Fibroblast of gingiva (primary cell): ENCODE data around the gene GOSR1.
"Not testable (repeated sequence)": the region's sequence is repeated elsewhere in the genome, so short reads cannot be mapped to it uniquely, and the experiment has no call there.

Source experiments
- DNase-seq: peaks from one replicate; pipeline ENCODE4 v3.0.0-alpha.2; 2011; ENCODE audit warnings: low read depth

Gene GOSR1

GRCh38 chr17:30477083-30477773 is at the start of gene GOSR1:
Gene GOSR1, plus strand, starts transcription at chr17:30477408. Its CDS starts 26 bp downstream, at chr17:30477434.
- peak; percentile 95 for DNase-seq

- DNase-seq, result no peak
Measured at GRCh38 chr17:30427611-30428010, 49.6 kb upstream of the GOSR1 start.

DNA sequence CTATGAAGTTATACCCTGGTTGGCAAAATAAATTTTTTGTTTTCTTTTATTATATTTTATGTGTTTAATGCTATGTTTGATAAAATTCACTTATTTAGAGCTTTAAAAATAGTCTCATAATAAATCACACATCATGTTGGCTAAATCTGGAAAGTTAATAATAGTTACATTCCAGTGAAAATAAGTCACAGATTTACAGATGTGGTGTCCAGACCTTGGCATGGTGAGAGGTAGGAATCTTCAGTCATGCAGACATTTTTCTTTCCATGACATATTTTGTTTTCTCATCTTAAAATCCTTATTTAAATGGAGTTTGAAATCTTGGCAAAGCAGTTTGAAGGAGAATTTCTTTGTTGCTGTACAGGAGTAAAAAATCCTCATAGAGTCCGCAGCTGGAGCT is 48.1 kb upstream of the GOSR1 start:
- DNase-seq, result peak; percentile 77

- DNase-seq, result peak; percentile 81
Measured at GRCh38 chr17:30433514-30433913, 43.7 kb upstream of the GOSR1 start.

DNA sequence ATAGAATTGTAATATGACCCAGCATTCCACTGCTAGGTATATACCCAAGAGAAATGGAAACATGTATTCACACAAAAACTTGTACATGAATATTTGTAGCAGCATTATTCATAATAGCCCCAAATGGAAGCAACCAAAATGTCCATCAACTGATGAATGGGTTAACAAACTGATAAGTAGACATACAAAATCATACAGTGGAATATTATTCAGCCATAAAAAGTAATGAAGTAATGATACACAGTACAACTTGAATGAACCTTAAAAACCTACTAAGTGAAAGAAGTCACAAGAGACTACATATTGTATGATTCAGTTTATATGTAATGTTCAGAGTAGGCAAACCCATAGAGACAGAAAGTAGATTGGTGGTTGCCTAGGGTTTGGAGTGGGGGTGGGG is 40.5 kb upstream of the GOSR1 start:
- DNase-seq, result no peak

DNA sequence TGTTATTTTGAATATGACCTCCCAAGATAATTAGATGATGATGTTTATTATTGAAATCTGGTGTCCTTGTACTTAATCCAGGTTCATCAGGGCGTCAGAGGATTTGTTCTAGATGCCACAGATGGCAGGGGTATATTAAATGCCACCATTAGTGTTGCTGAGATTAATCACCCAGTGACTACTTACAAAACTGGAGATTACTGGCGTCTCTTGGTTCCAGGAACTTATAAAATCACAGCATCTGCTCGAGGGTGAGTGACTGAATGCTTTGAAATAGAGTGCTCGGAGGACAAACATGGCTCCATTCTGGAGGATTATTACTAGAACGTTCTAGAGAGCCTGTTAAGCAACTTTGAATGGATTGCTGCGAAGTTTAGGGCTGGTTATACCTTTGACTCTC is 33.5 kb upstream of the GOSR1 start:
- no peak for DNase-seq

- DNase-seq, result not testable (repeated sequence)
Measured at GRCh38 chr17:30446640-30447039, 30.6 kb upstream of the GOSR1 start.

- peak; percentile 81 for DNase-seq
Measured at GRCh38 chr17:30449480-30449879, 27.7 kb upstream of the GOSR1 start.

DNA sequence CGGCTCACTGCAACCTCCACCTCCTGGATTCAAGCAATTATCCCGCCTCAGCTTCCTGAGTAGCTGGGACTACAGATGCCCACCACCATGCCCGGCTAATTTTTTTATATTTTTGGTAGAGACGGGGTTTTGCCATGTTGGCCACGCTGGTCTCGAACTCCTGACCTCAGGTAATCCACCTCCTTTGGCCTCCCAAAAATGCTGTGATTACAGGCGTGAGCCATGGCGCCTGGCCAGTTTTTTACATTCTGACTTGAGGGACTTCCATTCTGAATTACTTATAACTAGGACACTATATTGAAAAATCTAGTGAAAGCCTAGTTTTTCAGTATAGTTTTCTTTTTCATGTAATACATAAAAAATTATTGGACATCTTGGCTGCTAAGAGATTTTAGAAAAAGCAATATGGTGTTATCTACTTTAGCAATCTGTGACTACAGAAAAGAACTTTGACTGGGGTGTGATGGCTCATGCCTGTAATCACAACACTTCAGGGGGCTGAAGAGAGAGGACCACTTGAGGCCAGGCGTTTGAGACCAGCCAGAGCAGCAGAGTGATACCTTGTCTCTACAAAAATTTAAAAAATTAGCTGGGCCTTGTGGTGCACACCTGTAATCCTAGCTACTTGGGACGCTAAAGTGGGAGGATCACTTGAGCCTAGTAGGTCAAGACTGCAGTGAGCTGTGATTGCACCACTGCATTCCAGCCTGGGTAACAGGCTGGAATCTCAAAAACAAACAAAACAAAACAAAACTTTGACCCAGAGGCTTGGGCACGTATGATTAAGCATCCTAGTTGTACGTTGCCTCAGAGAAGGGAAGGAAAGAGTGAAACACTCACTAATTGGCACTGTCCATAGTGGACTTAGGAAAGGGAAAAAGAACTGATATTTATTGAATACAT is 26.8 kb upstream of the GOSR1 start:
- DNase-seq, result peak; percentile 90

- no peak for DNase-seq
Measured at GRCh38 chr17:30454635-30455034, 22.6 kb upstream of the GOSR1 start.

- no peak for DNase-seq
Measured at GRCh38 chr17:30458371-30458770, 18.8 kb upstream of the GOSR1 start.

GRCh38 chr17:30458797-30459413 is 18.3 kb upstream of the GOSR1 start:
- not testable (repeated sequence) for DNase-seq

DNA sequence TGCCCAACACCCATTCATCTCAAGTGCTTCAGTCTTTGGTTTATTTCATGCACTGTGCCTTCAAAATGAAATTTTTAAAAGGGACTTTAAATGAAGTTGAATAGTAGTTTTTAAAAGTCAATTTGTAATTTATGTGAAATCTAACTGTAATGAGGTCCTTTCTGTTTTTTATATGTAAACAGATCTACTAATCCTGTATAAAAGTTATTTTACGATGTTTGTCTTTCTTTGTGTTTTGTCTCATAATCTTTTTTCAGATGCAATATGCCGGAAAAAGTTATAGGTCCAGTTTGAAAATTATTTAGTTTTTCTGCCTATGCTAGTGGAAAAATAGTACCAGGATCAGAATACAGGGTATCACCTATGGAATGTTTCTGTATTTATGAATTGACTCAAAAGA is 8.7 kb upstream of the GOSR1 start:
- DNase-seq, result no peak

- DNase-seq, result no peak
Measured at GRCh38 chr17:30472238-30472890, 4.8 kb upstream of the GOSR1 start.

DNA sequence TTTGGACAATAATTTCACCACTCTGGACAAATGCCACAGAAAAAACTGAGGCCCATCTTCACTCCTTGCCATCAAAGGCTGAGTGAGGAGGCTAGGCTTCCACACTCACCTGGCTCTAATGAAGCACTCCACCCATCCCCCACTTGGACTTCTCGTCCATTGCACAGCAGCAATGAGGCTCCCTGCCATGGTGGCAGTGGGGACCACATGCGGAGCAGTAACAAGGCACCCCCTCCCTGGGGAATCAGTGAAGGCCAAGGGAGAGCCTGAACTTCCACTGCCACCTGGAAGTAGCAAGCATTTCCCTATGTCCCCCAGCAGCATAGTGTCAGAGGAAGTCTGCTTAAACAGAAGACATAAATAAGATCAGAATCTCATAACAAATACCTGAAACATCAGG is 2.0 kb upstream of the GOSR1 start:
- no peak for DNase-seq

DNA sequence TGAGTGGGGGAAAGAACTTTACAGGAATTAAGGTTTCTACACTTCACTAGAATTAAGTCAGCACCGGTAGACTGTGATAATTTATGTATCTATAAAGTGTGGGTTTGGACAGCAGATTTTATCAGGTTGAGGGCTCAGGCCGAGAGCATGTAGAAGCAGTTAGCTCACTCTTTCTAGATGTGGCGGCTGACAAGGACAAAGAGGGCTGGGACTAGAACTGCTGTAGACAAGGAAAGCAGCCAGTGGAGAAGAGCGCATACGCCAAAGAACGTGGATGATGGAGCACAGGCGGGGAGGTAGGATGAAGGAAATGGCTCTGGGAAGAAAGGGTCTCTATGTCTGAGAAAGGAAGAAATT is 504 bp upstream of the GOSR1 start:
- peak; percentile 1 for DNase-seq

DNA sequence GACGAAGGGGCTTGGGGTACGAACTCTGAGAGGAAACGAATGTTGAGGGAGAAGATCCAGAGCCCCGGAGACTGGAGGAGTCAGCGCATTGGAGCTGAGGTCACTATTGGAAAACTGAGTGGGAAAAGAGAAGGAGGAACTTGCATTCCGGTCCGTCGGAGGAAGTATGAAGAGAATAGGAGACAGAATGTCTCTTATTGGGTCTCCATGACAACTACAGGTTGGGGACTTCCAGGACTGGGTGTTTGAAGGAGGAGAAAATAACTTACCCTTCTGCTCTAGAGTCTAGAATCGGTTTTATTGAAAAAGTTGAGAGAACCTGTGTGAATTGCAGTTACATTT is 537 bp downstream of the GOSR1 start:
- DNase-seq, result peak; percentile 8

DNA sequence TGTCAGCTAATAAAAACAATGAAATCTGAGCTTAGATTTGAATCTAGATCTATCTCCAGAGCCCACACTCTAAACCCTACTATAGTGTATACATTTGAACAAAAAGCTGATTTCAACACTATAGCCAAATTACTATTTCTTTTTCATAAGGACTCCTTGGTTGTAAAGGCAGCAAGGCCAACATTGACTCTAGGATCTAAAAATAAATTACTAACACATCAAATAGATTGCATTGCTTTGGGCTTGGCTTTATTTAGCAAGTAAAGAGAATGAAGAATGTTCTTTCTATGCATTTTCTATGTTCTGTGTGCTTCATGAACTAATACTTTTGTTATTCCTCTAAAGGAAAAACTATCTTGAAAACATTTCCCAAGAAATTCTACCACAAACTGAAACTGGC is 5.3 kb downstream of the GOSR1 start:
- DNase-seq, result no peak

DNA sequence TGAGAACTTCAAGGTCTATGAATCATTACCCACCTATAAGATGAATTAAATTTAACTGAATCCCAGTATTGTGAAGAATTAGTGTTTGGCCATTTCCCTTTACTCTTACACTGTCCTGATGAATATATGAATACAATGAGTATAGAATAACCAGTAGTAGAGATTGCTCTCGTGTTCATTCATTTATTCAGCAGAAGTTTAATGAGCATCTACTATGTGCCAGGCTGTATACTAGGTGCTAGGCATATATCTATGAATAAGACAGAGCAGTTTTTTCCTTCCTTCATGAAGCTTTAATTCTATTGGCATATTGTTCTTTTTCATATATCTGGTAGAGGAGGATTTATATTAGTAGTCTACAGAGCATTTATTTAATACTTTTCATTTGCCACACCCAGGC is 6.0 kb downstream of the GOSR1 start:
- no peak for DNase-seq

DNA sequence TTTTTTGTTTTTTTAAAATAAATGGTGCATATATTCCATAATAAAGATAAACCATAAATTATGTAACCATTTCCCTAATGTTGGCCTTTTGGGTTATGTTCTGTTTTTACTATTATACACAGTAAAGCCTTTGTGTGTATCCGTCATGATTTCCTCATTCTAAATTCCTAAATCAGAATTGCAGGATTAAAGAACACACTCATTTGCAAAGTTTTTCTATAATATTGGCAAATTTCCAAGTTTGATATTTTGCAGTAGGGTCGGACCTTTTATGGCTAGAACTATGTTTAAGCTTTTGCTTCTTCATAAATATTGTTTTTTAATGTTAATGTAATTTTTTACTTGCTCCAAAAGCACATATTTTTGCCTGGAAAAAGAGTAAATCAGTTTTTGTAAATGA is 16.6 kb downstream of the GOSR1 start:
- no peak for DNase-seq

GRCh38 chr17:30495586-30495985 is 18.4 kb downstream of the GOSR1 start:
- DNase-seq, result no peak

DNA sequence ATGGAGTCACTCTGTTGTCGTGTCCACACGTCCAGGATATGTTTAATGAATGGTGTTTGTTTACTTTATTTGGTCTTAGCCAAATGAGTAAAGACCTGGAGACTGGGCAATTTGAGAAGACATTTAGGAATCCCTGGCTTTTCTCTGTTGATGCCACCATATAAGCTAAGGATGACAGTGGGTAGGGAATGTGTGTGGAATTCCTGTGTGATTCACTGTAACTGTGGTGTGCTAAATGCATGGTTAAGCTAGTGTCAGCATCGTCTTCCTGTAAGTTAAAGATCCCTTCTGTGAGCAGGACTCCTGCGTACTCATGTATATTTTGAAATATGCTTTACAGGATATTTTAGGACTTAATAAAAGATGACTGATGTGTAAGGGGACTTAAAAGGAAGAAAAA is 26.4 kb downstream of the GOSR1 start:
- DNase-seq, result peak; percentile 5
